Astrocyte of the cerebellum (primary cell): Measurements from ENCODE around the gene CDC40.
"Not testable (repeated sequence)": the region's sequence is repeated elsewhere in the genome, so short reads cannot be mapped to it uniquely, and the experiment has no call there.

Experiments
- DNase-seq: peaks from one replicate; pipeline ENCODE4 v3.0.0-alpha.2; 2011; ENCODE audit warnings: low read depth
- H3K4me3 ChIP-seq: 2 replicates; pipeline ENCODE4 v1.5.1; 2011; ENCODE audit warnings: mild to moderate bottlenecking, low read depth, low read length, moderate library complexity
- CTCF ChIP-seq: IDR thresholded peaks from 2 replicates; pipeline ENCODE4 v1.5.1; 2012; ENCODE audit warnings: low read length, low read depth, moderate library complexity, mild to moderate bottlenecking; ENCODE audit errors: missing control alignments
- in situ Hi-C: cut with HindIII; loops from 2 replicates; pipeline ENCODE4 v1.10.0; 2017; ENCODE audit warnings: low sequenced_read_pairs

Gene CDC40

DNA sequence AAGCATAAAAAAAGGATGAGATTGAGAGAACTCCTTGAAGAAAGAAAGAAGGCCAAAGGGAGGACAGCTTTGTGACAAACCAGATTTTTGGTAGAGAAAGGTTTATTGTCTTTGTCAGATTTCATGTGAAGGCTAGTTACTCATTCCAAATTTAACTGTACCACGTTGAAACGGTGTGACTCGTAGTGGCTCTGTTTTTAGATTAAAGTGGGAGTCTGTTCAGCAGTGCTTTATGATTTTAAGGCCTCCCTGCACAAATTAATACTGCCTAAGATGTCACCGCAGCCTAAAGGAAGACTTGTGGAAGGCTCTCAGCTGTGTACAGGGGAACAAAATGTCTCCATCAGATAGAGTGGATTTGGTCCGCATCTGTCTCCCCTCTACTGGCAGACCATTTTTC lies 35.9 kb downstream of the CDC40 start:
- no peak for DNase-seq
- no peak for TF ChIP-seq CTCF
- in situ Hi-C loops, result no loop called here
- no peak overlapping the region for H3K4me3 ChIP-seq

DNA sequence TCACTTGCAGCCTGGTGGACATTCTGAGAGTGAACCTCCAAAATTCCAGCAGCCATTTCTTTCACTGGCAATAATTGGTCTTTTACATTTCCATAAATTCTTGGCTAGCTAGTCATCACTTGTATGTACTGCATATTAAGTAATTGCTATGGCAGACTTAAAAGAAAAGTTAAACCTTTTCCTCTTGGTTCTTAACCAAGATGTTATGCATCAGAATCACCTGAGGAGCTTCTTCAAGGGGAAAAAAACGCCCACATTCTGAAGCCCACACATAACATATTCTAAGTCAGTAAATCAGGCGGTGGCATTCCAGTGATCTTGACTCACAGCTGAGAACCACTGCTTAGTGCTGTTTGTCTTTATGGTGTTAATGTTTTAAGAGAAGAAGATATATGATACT lies 37.0 kb downstream of the CDC40 start:
- DNase-seq, result peak; percentile 13

GRCh38 chr6:110221738-110222137 lies 41.5 kb downstream of the CDC40 start:
- H3K4me3 ChIP-seq, result no peak overlapping the region
- no peak for TF ChIP-seq CTCF
- DNase-seq, result no peak
- in situ Hi-C loops, result no loop called here

More for the DNA sequence above, 37.0 kb downstream of the CDC40 start:
- no peak overlapping the region for H3K4me3 ChIP-seq
- TF ChIP-seq CTCF, result no peak
- in situ Hi-C loops, result no loop called here

GRCh38 chr6:110226261-110226660 lies 46.0 kb downstream of the CDC40 start:
- in situ Hi-C loops, result no loop called here
- H3K4me3 ChIP-seq, result no peak overlapping the region
- TF ChIP-seq CTCF, result no peak

GRCh38 chr6:110232450-110232849 lies 52.2 kb downstream of the CDC40 start:
- H3K4me3 ChIP-seq, result no peak overlapping the region
- no peak for DNase-seq
- in situ Hi-C loops, result no loop called here
- TF ChIP-seq CTCF, result no peak

More at GRCh38 chr6:110226261-110226660, 46.0 kb downstream of the CDC40 start:
- no peak for DNase-seq

GRCh38 chr6:110233770-110234374 lies 53.6 kb downstream of the CDC40 start:
- no peak for TF ChIP-seq CTCF
- DNase-seq, result no peak
- H3K4me3 ChIP-seq, result no peak overlapping the region
- in situ Hi-C loops, result no loop called here

DNA sequence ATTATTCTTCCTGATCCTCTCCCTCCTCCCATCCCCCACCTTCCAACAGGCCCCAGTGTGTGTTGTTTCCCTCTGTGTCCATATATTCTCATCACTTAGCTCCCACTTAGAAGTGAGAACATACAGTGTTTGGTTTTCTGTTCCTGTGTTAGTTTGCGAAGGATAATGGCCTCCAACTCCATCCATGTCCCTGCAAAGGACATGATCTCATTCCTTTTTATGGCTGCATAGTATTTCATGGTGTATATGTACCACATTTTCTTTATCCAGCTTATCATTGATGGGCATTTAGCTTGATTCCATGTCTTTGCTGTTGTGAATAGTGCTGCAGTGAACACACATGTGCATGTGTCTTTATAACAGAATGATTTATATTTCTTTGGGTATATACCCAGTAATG lies 55.8 kb downstream of the CDC40 start:
- DNase-seq, in situ Hi-C loops, H3K4me3 ChIP-seq: not testable (repeated sequence)
